Measurements from ENCODE around the gene XYLT2.
"Not testable (repeated sequence)": the region's sequence is repeated elsewhere in the genome, so short reads cannot be mapped to it uniquely, and the experiment has no call there.

XYLT2 gene

GRCh38 chr17:50323060-50323459 lies 22.9 kb upstream of the XYLT2 start:
- Histone ChIP-seq H3K9me3 (ENCODE audit: control insufficient read depth, low read depth, low read length) (no peaks in the 10 kb centered on the region), H3K36me3 (ENCODE audit: control insufficient read depth, low read depth, low read length) (no peaks in the 10 kb centered on the region), H3K9ac (ENCODE audit: low read length) (no peak overlapping the region), H3K27me3 (ENCODE audit: control insufficient read depth, insufficient read depth, low read length) (no peaks in the 10 kb centered on the region), H3K4me3 (ENCODE audit: low read length) (no peak overlapping the region), H3K4me1 (ENCODE audit: control insufficient read depth, low read depth, low read length) (peaks cover 14% of the 10 kb centered on the region), H3K27ac (ENCODE audit: low read length) (no peak overlapping the region)

- no peak overlapping the region for H3K27ac ChIP-seq (ENCODE audit: low read length)
- no peak overlapping the region for H3K9ac ChIP-seq (ENCODE audit: low read length)
- no peaks in the 10 kb centered on the region for H3K4me1 ChIP-seq (ENCODE audit: control insufficient read depth, low read depth, low read length)
Observed at GRCh38 chr17:50325906-50326305, 20.0 kb upstream of the XYLT2 start.

GRCh38 chr17:50326831-50327364 lies 19.0 kb upstream of the XYLT2 start:
- Histone ChIP-seq H3K9ac (ENCODE audit: low read length) (no peak overlapping the region), H3K27ac (ENCODE audit: low read length) (no peak overlapping the region), H3K27me3 (ENCODE audit: control insufficient read depth, insufficient read depth, low read length) (no peaks in the 10 kb centered on the region), H3K4me3 (ENCODE audit: low read length) (no peak overlapping the region), H3K9me3 (ENCODE audit: control insufficient read depth, low read depth, low read length) (no peaks in the 10 kb centered on the region), H3K4me1 (ENCODE audit: control insufficient read depth, low read depth, low read length) (no peaks in the 10 kb centered on the region), H3K36me3 (ENCODE audit: control insufficient read depth, low read depth, low read length) (no peaks in the 10 kb centered on the region)

More at GRCh38 chr17:50325906-50326305, 20.0 kb upstream of the XYLT2 start:
- no peaks in the 10 kb centered on the region for H3K36me3 ChIP-seq (ENCODE audit: control insufficient read depth, low read depth, low read length)
- H3K4me3 ChIP-seq (ENCODE audit: low read length) = no peak overlapping the region
- no peaks in the 10 kb centered on the region for H3K9me3 ChIP-seq (ENCODE audit: control insufficient read depth, low read depth, low read length)
- no peaks in the 10 kb centered on the region for H3K27me3 ChIP-seq (ENCODE audit: control insufficient read depth, insufficient read depth, low read length)

GRCh38 chr17:50328363-50329325 lies 17.3 kb upstream of the XYLT2 start:
- no peak overlapping the region for H3K27ac ChIP-seq (ENCODE audit: low read length)
- no peaks in the 10 kb centered on the region for H3K36me3 ChIP-seq (ENCODE audit: control insufficient read depth, low read depth, low read length)
- H3K9me3 ChIP-seq (ENCODE audit: control insufficient read depth, low read depth, low read length) = no peaks in the 10 kb centered on the region

GRCh38 chr17:50329716-50330115 lies 16.2 kb upstream of the XYLT2 start:
- Histone ChIP-seq H3K36me3 (ENCODE audit: control insufficient read depth, low read depth, low read length) (no peaks in the 10 kb centered on the region), H3K4me3 (ENCODE audit: low read length) (no peak overlapping the region), H3K9ac (ENCODE audit: low read length) (no peak overlapping the region), H3K27me3 (ENCODE audit: control insufficient read depth, insufficient read depth, low read length) (no peaks in the 10 kb centered on the region), H3K4me1 (ENCODE audit: control insufficient read depth, low read depth, low read length) (no peaks in the 10 kb centered on the region), H3K9me3 (ENCODE audit: control insufficient read depth, low read depth, low read length) (no peaks in the 10 kb centered on the region), H3K27ac (ENCODE audit: low read length) (no peak overlapping the region)

More at GRCh38 chr17:50328363-50329325, 17.3 kb upstream of the XYLT2 start:
- Histone ChIP-seq H3K27me3 (ENCODE audit: control insufficient read depth, insufficient read depth, low read length) (no peaks in the 10 kb centered on the region), H3K4me1 (ENCODE audit: control insufficient read depth, low read depth, low read length) (no peaks in the 10 kb centered on the region), H3K4me3 (ENCODE audit: low read length) (no peak overlapping the region), H3K9ac (ENCODE audit: low read length) (no peak overlapping the region)

- Histone ChIP-seq H3K27me3 (ENCODE audit: control insufficient read depth, insufficient read depth, low read length) (no peaks in the 10 kb centered on the region), H3K4me3 (ENCODE audit: low read length) (no peak overlapping the region), H3K4me1 (ENCODE audit: control insufficient read depth, low read depth, low read length) (no peaks in the 10 kb centered on the region), H3K27ac (ENCODE audit: low read length) (no peak overlapping the region), H3K36me3 (ENCODE audit: control insufficient read depth, low read depth, low read length) (no peaks in the 10 kb centered on the region), H3K9me3 (ENCODE audit: control insufficient read depth, low read depth, low read length) (no peaks in the 10 kb centered on the region), H3K9ac (ENCODE audit: low read length) (no peak overlapping the region)
Observed at GRCh38 chr17:50330151-50330775, 15.7 kb upstream of the XYLT2 start.

GRCh38 chr17:50331085-50331791 lies 14.7 kb upstream of the XYLT2 start:
- no peaks in the 10 kb centered on the region for H3K4me1 ChIP-seq (ENCODE audit: control insufficient read depth, low read depth, low read length)
- no peaks in the 10 kb centered on the region for H3K36me3 ChIP-seq (ENCODE audit: control insufficient read depth, low read depth, low read length)
- no peak overlapping the region for H3K9ac ChIP-seq (ENCODE audit: low read length)
- H3K27ac ChIP-seq (ENCODE audit: low read length) = no peak overlapping the region
- no peak overlapping the region for H3K4me3 ChIP-seq (ENCODE audit: low read length)
- H3K27me3 ChIP-seq (ENCODE audit: control insufficient read depth, insufficient read depth, low read length) = no peaks in the 10 kb centered on the region
- H3K9me3 ChIP-seq (ENCODE audit: control insufficient read depth, low read depth, low read length) = no peaks in the 10 kb centered on the region

- Histone ChIP-seq H3K9me3 (ENCODE audit: control insufficient read depth, low read depth, low read length) (no peaks in the 10 kb centered on the region), H3K27ac (ENCODE audit: low read length) (no peak overlapping the region), H3K9ac (ENCODE audit: low read length) (no peak overlapping the region), H3K4me1 (ENCODE audit: control insufficient read depth, low read depth, low read length) (no peaks in the 10 kb centered on the region), H3K4me3 (ENCODE audit: low read length) (no peak overlapping the region), H3K36me3 (ENCODE audit: control insufficient read depth, low read depth, low read length) (no peaks in the 10 kb centered on the region), H3K27me3 (ENCODE audit: control insufficient read depth, insufficient read depth, low read length) (no peaks in the 10 kb centered on the region)
Observed at GRCh38 chr17:50332196-50332595, 13.7 kb upstream of the XYLT2 start.

- H3K36me3 ChIP-seq (ENCODE audit: control insufficient read depth, low read depth, low read length); H3K9me3 ChIP-seq (ENCODE audit: control insufficient read depth, low read depth, low read length); H3K9ac ChIP-seq (ENCODE audit: low read length); H3K4me3 ChIP-seq (ENCODE audit: low read length); H3K27me3 ChIP-seq (ENCODE audit: control insufficient read depth, insufficient read depth, low read length); H3K4me1 ChIP-seq (ENCODE audit: control insufficient read depth, low read depth, low read length); H3K27ac ChIP-seq (ENCODE audit: low read length): not testable (repeated sequence)
Observed at GRCh38 chr17:50333291-50334057, 12.5 kb upstream of the XYLT2 start.

GRCh38 chr17:50337956-50338355 lies 8.0 kb upstream of the XYLT2 start:
- H3K4me3 ChIP-seq (ENCODE audit: low read length) = no peak overlapping the region
- H3K27me3 ChIP-seq (ENCODE audit: control insufficient read depth, insufficient read depth, low read length) = no peaks in the 10 kb centered on the region
- no peak overlapping the region for H3K27ac ChIP-seq (ENCODE audit: low read length)
- no peak overlapping the region for H3K9ac ChIP-seq (ENCODE audit: low read length)
- H3K4me1 ChIP-seq (ENCODE audit: control insufficient read depth, low read depth, low read length) = no peaks in the 10 kb centered on the region
- H3K9me3 ChIP-seq (ENCODE audit: control insufficient read depth, low read depth, low read length) = peaks cover 4% of the 10 kb centered on the region
- H3K36me3 ChIP-seq (ENCODE audit: control insufficient read depth, low read depth, low read length) = no peaks in the 10 kb centered on the region

- Histone ChIP-seq H3K36me3 (ENCODE audit: control insufficient read depth, low read depth, low read length) (no peaks in the 10 kb centered on the region), H3K9me3 (ENCODE audit: control insufficient read depth, low read depth, low read length) (peaks cover 4% of the 10 kb centered on the region), H3K27ac (ENCODE audit: low read length) (no peak overlapping the region), H3K9ac (ENCODE audit: low read length) (no peak overlapping the region), H3K4me1 (ENCODE audit: control insufficient read depth, low read depth, low read length) (no peaks in the 10 kb centered on the region), H3K27me3 (ENCODE audit: control insufficient read depth, insufficient read depth, low read length) (no peaks in the 10 kb centered on the region), H3K4me3 (ENCODE audit: low read length) (no peak overlapping the region)
Observed at GRCh38 chr17:50338645-50339044, 7.3 kb upstream of the XYLT2 start.
